Measurements from ENCODE around the gene ZC3H12C.
A peak's percentile ranks its signal among the peaks of the same experiment; 100 is the strongest.
"Not testable (repeated sequence)": the region's sequence is repeated elsewhere in the genome, so short reads cannot be mapped to it uniquely, and the experiment has no call there.

ZC3H12C gene

GRCh38 chr11:110092515-110093406, at the start of gene ZC3H12C:
Gene ZC3H12C, plus strand, starts transcription at chr11:110093392. Its CDS starts 20 bp downstream, at chr11:110093412.
- H3K9me3 Mint-ChIP-seq = no peaks in the 10 kb centered on the region
- peak within 1 kb of the TSS; percentile 85 for H3K4me3 Mint-ChIP-seq
- no peak within 1 kb of the TSS for H3K27ac Mint-ChIP-seq
- peaks cover 12% of the 10 kb centered on the region for H3K4me1 Mint-ChIP-seq
- H3K27me3 Mint-ChIP-seq = peaks cover 41% of the 10 kb centered on the region
- H3K36me3 Mint-ChIP-seq = no peaks in the 10 kb centered on the region

- H3K27ac Mint-ChIP-seq = no peak overlapping the region
- H3K27me3 Mint-ChIP-seq = peaks cover 4% of the 10 kb centered on the region
- no peaks in the 10 kb centered on the region for H3K36me3 Mint-ChIP-seq
- no peak overlapping the region for H3K4me3 Mint-ChIP-seq
- H3K9me3 Mint-ChIP-seq = no peaks in the 10 kb centered on the region
- H3K4me1 Mint-ChIP-seq = no peaks in the 10 kb centered on the region
Measured at GRCh38 chr11:110044226-110044968, 48.8 kb upstream of the ZC3H12C start.

- no peak overlapping the region for H3K27ac Mint-ChIP-seq
- peaks cover 2% of the 10 kb centered on the region for H3K27me3 Mint-ChIP-seq
- H3K4me1 Mint-ChIP-seq = no peaks in the 10 kb centered on the region
- H3K36me3 Mint-ChIP-seq = no peaks in the 10 kb centered on the region
- H3K4me3 Mint-ChIP-seq = no peak overlapping the region
- H3K9me3 Mint-ChIP-seq = peaks cover 1% of the 10 kb centered on the region
Measured at GRCh38 chr11:110046775-110047380, 46.3 kb upstream of the ZC3H12C start.

- Mint-ChIP-seq H3K27ac (no peak overlapping the region), H3K9me3 (peaks cover 4% of the 10 kb centered on the region), H3K4me3 (no peak overlapping the region), H3K27me3 (no peaks in the 10 kb centered on the region), H3K4me1 (no peaks in the 10 kb centered on the region), H3K36me3 (no peaks in the 10 kb centered on the region)
Measured at GRCh38 chr11:110049501-110050200, 43.5 kb upstream of the ZC3H12C start.

GRCh38 chr11:110050201-110050506, 43.0 kb upstream of the ZC3H12C start:
- Mint-ChIP-seq H3K36me3 (no peaks in the 10 kb centered on the region), H3K4me1 (no peaks in the 10 kb centered on the region), H3K27me3 (no peaks in the 10 kb centered on the region), H3K4me3 (no peak overlapping the region), H3K27ac (no peak overlapping the region), H3K9me3 (peaks cover 4% of the 10 kb centered on the region)

- Mint-ChIP-seq H3K36me3 (no peaks in the 10 kb centered on the region), H3K27me3 (peaks cover 4% of the 10 kb centered on the region), H3K4me1 (no peaks in the 10 kb centered on the region)
Measured at GRCh38 chr11:110053848-110054414, 39.3 kb upstream of the ZC3H12C start.

GRCh38 chr11:110056956-110057355, 36.2 kb upstream of the ZC3H12C start:
- no peak overlapping the region for H3K27ac Mint-ChIP-seq
- no peaks in the 10 kb centered on the region for H3K4me1 Mint-ChIP-seq
- H3K36me3 Mint-ChIP-seq = no peaks in the 10 kb centered on the region
- H3K4me3 Mint-ChIP-seq = no peak overlapping the region
- peaks cover 2% of the 10 kb centered on the region for H3K9me3 Mint-ChIP-seq
- peaks cover 4% of the 10 kb centered on the region for H3K27me3 Mint-ChIP-seq

More at GRCh38 chr11:110053848-110054414, 39.3 kb upstream of the ZC3H12C start:
- peaks cover 4% of the 10 kb centered on the region for H3K9me3 Mint-ChIP-seq
- no peak overlapping the region for H3K27ac Mint-ChIP-seq
- no peak overlapping the region for H3K4me3 Mint-ChIP-seq

- no peaks in the 10 kb centered on the region for H3K4me1 Mint-ChIP-seq
- H3K27me3 Mint-ChIP-seq = peaks cover 7% of the 10 kb centered on the region
- no peaks in the 10 kb centered on the region for H3K36me3 Mint-ChIP-seq
- no peaks in the 10 kb centered on the region for H3K9me3 Mint-ChIP-seq
- H3K27ac Mint-ChIP-seq = no peak overlapping the region
- H3K4me3 Mint-ChIP-seq = no peak overlapping the region
Measured at GRCh38 chr11:110059706-110060463, 33.3 kb upstream of the ZC3H12C start.

GRCh38 chr11:110061296-110061695, 31.9 kb upstream of the ZC3H12C start:
- H3K4me1 Mint-ChIP-seq = no peaks in the 10 kb centered on the region
- H3K9me3 Mint-ChIP-seq = no peaks in the 10 kb centered on the region
- peaks cover 4% of the 10 kb centered on the region for H3K27me3 Mint-ChIP-seq
- H3K27ac Mint-ChIP-seq = no peak overlapping the region
- no peaks in the 10 kb centered on the region for H3K36me3 Mint-ChIP-seq
- H3K4me3 Mint-ChIP-seq = no peak overlapping the region

- Mint-ChIP-seq H3K4me1 (no peaks in the 10 kb centered on the region), H3K27ac (no peak overlapping the region), H3K36me3 (no peaks in the 10 kb centered on the region), H3K4me3 (no peak overlapping the region), H3K27me3 (peaks cover 4% of the 10 kb centered on the region), H3K9me3 (no peaks in the 10 kb centered on the region)
Measured at GRCh38 chr11:110062247-110062646, 30.9 kb upstream of the ZC3H12C start.

- Mint-ChIP-seq H3K4me3 (no peak overlapping the region), H3K27me3 (peaks cover 5% of the 10 kb centered on the region), H3K36me3 (no peaks in the 10 kb centered on the region), H3K27ac (no peak overlapping the region), H3K9me3 (no peaks in the 10 kb centered on the region), H3K4me1 (no peaks in the 10 kb centered on the region)
Measured at GRCh38 chr11:110065189-110065588, 28.0 kb upstream of the ZC3H12C start.

- not testable (repeated sequence) for H3K27ac Mint-ChIP-seq, H3K4me3 Mint-ChIP-seq, H3K4me1 Mint-ChIP-seq, H3K36me3 Mint-ChIP-seq, H3K9me3 Mint-ChIP-seq
- peaks cover 12% of the 10 kb centered on the region for H3K27me3 Mint-ChIP-seq
Measured at GRCh38 chr11:110068001-110068400, 25.2 kb upstream of the ZC3H12C start.

- Mint-ChIP-seq H3K27ac (peak overlapping the region; percentile 69), H3K27me3 (peaks cover 12% of the 10 kb centered on the region), H3K4me3 (no peak overlapping the region), H3K9me3 (no peaks in the 10 kb centered on the region), H3K36me3 (no peaks in the 10 kb centered on the region), H3K4me1 (no peaks in the 10 kb centered on the region)
Measured at GRCh38 chr11:110069158-110069737, 23.9 kb upstream of the ZC3H12C start.

GRCh38 chr11:110070176-110070575, 23.0 kb upstream of the ZC3H12C start:
- H3K27me3 Mint-ChIP-seq = peaks cover 12% of the 10 kb centered on the region
- no peak overlapping the region for H3K4me3 Mint-ChIP-seq
- no peak overlapping the region for H3K27ac Mint-ChIP-seq
- H3K9me3 Mint-ChIP-seq = no peaks in the 10 kb centered on the region
- no peaks in the 10 kb centered on the region for H3K4me1 Mint-ChIP-seq
- H3K36me3 Mint-ChIP-seq = no peaks in the 10 kb centered on the region

All from activated naive CD4-positive, alpha-beta T cell treated with anti-CD3 and anti-CD28 coated beads, Interleukin-2, amount 50 U/mL, for 24 hours (primary cell).